ENCODE measurements around the gene LTC4S. TPM values are rescaled to one million over a fixed set of nuclear protein-coding genes. Genes with fewer than 3 reads are reported as not detected.

LTC4S gene
- polyA plus RNA-seq, 4 donors = 2.2 to 4.6 (median 3.4) TPM

DNA sequence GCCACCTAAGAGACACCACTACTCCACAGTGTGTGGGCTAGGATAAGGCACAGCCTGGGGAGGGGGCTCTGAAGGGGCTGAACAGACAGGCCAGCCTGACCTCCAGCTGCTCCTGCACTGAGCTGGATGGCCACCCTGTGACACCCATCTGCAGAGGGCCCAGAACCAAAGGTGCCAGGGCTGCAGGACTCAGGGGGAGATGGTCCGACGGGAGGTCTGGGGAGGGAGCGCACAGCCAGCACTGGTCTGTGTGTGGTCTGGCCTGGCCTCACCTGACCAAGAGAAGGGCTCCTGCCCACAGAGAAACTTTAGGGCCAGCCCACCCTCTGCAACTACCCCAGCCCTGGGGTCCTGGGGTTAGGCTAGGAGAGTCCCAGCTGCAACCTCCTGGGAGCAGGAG, 789 bp downstream of the LTC4S start:
- DNase-seq (ENCODE audit: low read depth in 4 of 4, low spot score in 3 of 4) = no peak

DNA sequence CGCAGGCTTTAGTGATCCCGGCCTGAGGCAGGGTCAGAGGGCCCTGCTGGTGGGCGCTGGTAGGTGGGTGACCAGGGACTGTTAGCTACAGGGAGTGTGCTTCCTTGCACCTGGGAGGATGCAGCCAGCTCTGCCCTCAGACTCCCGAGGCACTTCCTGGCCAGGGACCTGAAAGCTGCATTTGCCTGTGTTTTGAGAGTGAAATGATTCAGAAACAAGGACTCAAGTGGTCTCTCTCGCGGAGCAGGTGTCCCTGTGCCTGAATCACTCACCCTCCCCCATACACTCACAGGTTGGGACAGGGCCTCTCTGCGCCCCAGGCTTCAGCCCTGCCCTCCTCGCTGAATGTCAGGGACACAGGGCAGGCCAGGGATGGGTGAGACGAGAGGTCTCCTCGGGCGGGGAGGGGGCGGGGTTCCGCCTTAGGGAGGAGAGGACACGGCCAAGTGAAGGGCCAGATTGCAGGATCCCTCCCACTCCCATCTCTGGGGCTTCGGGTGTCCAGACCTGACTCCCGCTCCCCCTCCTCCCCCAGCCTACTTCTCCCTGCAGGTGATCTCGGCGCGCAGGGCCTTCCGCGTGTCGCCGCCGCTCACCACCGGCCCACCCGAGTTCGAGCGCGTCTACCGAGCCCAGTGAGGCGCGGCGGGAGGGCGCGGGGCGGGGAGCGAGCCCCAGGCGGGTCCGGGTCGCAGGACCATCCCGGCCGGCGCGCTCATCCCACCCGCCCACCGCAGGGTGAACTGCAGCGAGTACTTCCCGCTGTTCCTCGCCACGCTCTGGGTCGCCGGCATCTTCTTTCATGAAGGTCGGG, 1.5 kb downstream of the LTC4S start:
- DNase-seq (ENCODE audit: low read depth in 4 of 4, low spot score in 3 of 4) = no peak

DNA sequence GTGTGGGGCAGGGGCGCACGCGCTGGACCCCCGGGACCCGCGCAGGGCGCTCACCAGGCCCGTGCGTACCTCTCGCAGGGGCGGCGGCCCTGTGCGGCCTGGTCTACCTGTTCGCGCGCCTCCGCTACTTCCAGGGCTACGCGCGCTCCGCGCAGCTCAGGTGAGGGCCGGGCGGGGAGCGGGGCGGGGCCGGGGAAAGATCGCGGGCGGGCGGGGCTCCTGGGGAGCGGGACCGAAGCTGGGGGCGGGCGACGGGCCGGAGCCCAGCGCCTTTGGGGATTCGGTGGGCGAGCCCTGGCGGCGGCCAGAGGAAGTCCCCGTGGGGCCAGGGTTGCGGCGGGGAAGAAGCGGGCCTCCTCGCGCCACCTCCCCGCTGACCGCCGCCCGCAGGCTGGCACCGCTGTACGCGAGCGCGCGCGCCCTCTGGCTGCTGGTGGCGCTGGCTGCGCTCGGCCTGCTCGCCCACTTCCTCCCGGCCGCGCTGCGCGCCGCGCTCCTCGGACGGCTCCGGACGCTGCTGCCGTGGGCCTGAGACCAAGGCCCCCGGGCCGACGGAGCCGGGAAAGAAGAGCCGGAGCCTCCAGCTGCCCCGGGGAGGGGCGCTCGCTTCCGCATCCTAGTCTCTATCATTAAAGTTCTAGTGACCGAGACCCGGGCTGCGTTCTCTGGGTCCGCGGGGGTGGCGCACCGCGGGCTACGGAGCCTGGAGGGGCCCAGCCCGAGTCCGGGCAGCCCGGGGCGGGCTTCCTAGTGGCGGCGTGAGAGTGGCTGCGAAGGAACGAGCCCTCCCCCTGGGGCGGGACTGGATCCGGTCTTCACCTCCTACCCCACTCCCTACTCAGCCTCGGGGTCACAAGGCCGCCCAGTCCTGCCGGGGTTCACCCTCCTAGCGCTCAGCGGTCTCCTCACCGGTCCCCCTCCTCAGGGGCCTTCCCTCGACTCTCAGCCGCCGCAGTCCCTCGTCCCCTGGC, 2.4 kb downstream of the LTC4S start:
- DNase-seq (ENCODE audit: low read depth in 4 of 4, low spot score in 3 of 4) = peak in 1 of 4 donors; percentile 48

DNA sequence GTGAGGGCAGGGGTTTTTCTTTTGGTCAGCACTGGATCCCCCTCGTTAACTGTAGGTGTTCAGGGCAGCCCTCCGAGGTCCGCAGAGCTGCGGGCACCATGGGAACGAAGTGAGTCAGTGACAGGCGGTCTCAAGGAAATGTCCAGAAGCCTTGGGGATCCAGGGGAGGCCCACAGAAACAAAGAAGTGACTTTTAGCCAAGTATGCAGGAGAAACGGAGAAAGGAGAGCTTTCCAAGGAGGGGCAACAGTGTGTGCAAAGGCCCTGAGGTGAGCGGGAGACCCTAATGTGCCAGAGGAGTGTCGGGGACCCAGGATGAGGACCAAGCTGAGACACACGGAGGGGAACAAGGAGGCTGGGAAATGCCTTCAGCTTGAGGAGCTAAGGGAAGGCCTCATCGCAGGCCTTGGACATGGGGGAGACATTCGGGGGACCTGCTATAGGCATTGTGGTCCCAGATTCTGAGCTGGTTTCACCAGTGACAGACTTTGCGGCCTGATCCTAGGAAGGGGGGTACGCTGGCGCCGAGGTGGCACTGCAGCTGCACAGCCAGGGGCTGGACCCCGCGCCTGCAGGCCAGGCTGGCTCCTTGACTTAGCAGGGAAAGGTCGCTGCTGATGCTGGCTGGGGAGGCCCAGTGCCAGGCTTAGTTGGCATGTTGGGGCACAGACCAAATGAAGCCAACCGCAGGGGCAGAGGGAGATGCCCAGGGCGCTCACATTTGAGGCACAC, 3.3 kb downstream of the LTC4S start:
- no peak for DNase-seq (ENCODE audit: low read depth in 4 of 4, low spot score in 3 of 4)

DNA sequence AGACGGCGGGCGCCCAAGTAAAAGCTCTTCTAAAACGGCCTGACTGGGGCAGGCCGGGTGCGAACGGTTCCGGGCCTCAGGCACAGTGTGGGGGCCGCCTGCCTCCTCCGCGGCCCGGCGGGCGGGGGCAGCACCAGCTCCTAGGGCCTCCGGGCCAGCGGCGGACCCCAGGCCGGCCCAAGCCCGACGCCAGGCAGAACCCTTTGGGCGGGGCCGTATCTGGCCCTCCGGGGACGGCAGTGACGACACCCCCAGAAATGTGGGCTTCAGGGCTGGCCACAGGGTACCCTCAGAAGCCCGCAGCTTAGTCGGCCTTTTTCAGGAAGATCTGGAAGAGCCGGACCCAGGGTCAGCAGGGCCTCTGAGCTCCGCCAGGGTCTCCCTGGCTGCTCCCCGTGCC, 4.0 kb downstream of the LTC4S start:
- no peak for DNase-seq (ENCODE audit: low read depth in 4 of 4, low spot score in 3 of 4)

DNA sequence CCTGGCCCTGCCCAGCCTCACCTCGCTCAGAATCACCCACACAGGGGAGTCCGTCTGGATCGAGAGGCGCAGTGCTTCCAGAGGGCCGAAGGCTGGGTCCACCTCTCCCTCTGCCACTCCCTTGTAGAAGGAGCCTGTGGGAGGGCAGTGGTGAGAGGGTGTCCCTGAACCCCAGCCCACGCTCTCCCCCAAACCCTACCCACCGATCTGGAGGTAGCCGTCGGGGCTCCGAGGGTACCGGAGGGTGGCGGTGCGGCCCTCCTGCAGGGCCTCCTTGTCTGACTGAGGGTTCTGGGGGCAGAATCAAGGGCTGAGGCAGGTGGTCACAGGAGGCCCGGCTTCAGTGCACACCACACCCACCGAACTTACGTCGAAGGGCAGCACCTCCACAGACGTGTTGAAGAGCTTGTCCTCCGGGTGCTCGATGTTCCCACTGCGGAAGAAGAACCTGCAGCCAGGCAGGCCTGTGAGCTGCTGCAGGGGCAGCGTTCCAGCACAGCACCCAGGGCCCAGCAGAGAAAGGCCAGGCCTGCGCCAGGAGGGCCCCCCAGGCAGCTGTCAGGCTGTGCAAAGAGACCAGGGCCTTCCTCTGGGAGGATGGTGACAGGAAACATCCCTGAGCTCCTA, 4.5 kb downstream of the LTC4S start:
- no peak for DNase-seq (ENCODE audit: low read depth in 4 of 4, low spot score in 3 of 4)

DNA sequence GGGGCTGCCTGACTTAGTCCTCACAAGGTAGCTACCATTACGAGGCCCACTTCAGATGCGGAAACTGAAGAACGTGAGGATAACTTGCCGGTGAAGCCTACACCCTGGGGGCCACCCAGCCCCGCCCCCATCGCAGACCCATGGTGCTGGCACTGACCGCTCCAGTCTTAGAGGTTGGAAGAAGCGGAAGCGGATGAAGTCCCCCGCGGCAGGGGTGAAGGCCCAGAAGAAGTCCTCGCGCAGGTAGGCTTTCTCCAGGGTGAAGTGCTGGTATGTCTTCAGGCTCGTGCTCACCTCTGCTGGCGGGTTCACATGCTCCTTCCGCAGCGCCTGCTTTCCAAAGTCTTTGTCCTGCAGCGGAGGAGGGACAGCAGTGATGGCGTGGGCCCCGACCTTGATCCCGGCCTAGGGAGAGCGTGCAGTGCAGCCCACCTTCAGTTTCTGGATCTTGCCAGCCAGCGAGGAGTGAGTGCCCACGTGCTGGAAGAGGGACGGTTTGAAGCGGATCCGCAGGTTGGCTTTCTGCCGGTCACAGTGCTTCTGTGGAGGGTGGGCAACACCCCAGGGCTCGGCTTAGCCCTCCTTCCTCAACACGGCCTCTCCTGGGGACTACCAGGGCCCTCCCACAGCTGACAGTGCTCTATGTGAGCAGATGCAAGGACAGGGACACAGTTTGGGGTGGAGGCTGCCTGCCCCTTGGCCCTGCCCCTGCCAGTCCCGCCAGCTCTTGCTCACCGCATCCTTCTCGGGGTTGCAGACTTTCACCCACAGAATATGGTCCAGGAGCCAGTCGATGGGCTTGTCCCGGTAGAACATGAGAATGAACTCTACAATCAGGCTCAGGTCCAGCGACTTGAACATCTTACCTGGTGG, 5.2 kb downstream of the LTC4S start:
- DNase-seq (ENCODE audit: low read depth in 4 of 4, low spot score in 3 of 4) = no peak

DNA sequence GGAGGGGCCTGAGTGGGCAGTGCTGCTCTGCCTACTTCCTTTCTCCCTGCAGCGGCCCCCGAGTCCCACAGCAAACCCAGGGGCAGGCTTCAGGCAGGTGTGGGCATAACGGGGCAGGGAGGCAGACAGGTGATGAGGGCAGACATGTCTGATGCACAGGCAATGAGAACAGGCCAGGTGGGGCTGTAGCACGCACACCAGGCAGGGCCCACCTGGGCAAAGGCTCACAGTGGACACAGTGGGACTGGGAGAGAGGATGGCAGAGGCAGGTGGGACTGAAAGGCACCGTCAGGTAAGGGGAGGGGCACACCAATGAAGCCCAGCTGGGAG, 5.8 kb downstream of the LTC4S start:
- no peak for DNase-seq (ENCODE audit: low read depth in 4 of 4, low spot score in 3 of 4)

DNA sequence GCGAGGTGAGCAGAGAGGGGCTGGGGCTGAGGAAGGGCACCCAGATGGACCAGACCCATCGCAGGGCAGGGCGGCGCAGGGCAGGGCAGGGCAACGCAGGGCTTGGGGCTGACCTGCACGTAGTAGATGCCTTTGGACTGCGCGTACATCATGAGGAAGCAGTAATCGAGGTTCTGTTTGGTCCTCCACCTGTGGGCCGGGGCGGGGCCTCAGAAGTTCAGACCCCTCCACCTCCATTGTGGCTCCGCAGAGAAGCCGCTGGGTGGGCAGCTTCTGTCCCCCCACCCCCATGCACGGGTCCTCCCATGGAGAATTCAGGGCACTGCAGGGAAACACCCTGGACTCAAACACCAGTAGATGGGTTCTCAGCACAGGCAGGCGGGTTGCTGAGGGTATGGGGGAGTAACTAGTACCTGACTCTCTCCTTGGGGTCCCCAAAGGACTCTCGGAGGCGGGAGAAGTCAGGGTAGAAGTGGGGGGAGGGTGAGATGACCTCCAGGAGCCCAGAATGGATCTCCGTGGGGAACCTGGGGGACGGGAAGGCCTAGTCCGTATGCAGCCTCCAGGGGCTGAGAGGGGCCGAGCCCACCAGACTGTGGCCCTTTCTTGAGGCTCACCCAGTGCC, 6.4 kb downstream of the LTC4S start:
- DNase-seq (ENCODE audit: low read depth in 4 of 4, low spot score in 3 of 4) = no peak

DNA sequence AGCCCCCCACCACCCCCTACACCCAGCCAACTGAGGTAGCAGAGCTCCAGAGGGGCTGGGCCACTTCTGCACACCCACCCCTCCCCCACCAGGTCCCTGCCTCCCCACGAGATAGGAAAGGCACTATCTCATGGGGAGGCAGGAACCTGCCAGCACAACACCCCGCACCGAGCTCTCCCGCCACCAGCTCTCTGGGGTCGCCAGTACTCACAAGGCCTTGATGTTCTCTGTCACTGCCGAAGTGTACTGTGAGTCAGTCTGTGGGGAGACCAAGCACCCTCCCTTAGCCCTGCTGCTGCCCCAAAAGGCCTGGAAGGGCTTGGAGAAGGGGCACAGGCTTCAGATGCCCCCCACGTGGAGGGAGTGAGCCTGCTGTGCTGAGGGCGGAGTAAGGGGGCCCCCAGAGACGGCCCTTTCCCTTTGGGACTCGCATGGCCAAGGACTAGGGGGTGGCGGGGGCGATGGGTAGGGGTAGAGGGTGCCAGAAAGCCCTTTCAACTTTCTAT, 7.0 kb downstream of the LTC4S start:
- no peak for DNase-seq (ENCODE audit: low read depth in 4 of 4, low spot score in 3 of 4)

DNA sequence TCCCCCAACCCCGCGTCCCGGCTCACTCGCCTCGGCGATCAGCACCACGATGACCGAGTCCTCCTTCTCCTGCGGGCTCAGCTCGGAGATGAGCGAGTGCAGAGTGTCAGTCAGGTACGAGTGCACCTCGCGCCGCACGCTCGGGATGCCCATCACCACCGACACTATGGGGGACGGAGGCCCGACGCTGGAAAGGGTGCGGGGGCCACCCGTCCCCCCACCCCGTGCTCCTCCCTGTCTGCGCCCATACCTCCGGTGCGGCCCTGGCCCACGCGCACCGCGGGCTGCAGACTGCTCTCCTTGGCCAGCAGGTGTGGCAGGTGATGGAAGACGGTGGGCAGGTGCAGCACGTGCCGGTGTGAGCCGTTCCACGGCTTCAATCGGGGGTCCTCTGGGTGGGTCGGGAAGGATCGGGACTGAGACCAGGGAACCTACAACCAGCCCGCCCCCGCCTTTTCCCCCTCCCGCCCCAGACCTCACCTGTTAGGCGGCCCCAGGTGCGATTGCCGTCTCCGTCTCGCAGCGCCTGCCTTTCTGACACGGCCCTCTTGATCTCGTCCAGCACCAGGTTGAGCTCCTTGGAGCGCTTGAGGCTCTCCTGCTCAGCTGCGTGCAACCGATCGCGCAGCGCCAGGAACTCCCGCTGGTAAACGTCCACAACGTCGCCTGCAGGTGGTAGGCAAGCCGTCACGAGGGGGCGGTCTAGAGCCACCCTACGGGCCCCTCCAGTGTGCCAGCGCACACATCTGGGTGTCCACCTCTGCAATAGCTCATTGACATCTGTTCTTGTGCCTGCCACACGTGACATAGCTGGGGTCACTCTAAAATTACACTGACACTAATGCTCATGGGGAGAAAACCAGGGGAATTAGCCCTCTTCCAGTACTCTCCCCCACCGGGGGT, 7.8 kb downstream of the LTC4S start:
- DNase-seq (ENCODE audit: low read depth in 4 of 4, low spot score in 3 of 4) = no peak

DNA sequence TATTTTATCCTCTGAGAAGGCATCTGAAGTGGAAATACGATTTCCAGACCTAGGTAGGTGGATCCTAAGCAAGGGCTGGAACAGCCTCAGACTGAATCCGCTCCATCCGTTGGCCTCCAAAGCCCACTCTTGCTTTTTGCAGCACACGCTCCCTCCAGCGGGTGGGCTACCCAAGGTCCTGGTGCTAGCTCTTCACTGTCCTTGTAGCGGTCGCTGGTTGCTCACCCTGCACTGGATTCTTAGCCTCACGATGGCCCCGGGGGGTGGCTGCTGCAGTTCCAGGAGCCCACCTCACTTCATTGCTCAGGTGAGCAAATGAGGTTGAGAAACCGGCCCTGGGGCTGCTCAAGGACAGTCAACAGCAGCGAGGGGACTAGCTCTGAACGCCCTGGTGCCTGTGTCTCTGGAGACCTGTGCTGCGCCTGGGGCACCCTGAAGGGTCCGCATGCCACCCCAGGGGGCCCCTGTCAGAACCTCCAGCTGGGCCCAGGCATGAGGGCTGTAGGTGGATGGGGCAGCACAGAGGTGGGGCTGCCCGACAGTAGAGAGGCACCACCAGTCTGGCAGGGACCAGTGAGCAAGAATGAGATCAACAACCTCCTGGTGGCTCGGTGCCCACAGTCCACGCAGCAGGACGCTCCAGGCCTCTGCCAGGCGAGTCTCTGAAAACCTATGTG, 8.6 kb downstream of the LTC4S start:
- no peak for DNase-seq (ENCODE audit: low read depth in 4 of 4, low spot score in 3 of 4)

DNA sequence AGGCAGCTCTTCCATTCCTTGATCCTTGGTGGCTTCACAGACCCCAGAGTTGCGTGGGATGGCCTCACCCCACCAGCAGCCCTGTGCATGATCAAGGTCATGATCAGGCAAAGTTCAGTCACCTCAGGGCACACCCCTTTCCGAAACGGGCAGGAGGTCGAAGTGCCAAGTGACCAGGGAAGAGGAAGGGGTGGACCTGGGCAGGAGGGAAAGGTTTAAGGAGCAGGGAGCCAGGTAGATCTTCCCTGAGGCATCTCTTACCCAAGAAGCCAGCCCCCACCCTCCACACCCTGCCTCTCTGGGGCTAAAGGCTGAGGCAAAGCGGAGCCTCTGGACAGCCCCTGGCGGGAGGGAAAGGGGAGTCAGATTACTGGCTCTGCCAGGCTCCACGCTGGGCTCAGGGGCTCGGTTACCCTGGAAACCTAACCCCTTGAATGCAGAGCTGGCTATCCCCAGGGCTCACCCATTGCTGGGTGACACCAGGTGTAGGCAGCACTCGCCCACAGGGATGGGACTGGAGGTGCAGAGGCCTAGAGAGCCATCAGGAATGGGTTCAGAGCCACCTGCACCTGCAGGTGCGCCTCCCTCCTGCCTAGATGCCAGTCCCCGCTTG, 9.3 kb downstream of the LTC4S start:
- no peak for DNase-seq (ENCODE audit: low read depth in 4 of 4, low spot score in 3 of 4)

DNA sequence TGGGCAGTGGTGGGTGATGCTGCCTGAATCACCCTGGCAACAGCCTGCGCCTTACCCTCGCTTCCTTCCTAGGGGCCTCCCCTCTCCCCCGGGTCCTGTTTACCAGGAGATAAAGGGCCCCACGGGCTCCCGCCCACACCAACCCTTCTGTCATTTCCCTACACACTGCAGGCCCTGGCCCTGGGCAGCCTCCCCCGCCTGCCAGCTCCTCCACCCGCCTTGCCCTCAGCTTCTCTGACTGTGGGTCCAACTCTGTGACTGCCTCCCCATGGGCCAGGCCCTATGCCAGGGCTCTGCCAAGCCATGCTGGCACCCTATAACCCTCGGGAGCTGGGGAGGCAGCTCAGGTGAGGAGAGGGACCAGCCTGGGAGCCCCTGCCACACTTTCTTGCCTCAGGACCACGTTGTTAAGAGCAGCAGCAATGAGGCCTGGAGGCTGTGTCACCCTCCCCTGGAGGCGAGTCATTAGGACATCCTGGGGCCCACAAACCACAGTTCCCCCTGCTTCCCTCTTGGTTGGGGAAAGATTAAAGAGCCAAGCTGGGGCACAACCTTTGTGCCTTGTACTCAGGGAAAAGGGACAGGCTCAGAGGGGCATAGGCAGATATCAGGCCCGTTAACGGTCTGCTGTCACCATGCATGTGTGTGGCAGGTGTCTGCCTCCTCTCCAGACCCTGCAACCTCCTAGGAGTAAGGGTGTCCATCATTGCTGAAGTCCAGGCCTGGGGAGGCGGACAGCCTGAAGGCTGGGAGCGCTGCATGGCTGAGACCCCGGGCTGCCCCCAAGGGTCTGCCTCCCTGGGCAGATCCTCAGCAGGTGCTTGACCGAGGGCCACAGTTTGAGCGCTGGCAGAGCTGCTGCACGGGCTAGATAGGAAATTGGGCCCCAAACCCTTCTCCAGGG, 10.1 kb downstream of the LTC4S start:
- no peak for DNase-seq (ENCODE audit: low read depth in 4 of 4, low spot score in 3 of 4)

DNA sequence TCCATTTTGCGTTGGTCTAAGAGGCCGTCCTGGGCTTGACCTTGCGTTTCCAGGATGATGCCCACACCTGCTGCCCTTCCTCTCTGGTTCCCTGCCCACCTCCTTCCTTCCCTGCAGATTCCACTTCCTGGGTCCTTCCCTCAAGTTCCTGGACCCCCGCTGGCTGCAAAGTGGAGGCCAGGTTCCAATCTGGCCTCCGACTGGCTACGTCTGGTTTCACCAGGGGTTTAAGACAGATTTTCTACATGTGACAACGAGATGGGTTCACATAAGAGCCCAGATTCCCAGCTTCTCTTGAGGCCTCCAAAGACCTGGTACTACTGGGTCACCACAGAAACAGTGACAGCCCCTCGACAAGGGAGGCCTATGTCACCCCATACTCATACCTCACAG, 10.8 kb downstream of the LTC4S start:
- no peak for DNase-seq (ENCODE audit: low read depth in 4 of 4, low spot score in 3 of 4)

DNA sequence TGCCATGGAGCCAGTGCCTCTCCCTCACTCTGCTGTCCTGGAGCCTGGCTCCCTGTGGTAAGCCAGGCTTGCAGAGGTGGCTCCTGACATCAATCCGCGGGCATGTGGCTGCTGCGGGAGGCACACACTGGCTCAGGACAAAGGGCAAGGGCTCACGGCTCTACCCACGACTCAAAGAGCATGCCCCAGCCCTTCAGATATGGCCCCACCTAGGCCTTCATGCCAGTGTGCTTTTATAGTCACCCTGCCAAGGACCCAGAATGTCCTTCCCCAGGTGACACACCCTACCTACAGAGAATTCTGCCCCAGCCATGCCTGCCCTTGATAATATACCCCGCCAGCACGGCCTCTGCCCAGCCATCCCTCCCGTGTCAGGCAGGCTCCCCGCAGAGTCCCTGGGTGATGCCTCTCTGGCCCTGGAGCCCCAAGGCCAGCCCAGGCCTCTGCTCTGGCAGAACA, 11.3 kb downstream of the LTC4S start:
- no peak for DNase-seq (ENCODE audit: low read depth in 4 of 4, low spot score in 3 of 4)

Measured in left renal pelvis (tissue), 4 donors.